Activated naive CD8-positive, alpha-beta T cell (primary cell): ENCODE results near the gene TTLL7.
"Not testable (repeated sequence)": the region's sequence is repeated elsewhere in the genome, so short reads cannot be mapped to it uniquely, and the experiment has no call there.

Experiments
- H3K27ac Mint-ChIP-seq: one replicate; pipeline ENCODE4 v1.8.0; 2021; ENCODE audit warnings: mixed read lengths
- H3K27me3 Mint-ChIP-seq: one replicate; pipeline ENCODE4 v1.8.0; 2021; ENCODE audit warnings: mixed read lengths
- H3K36me3 Mint-ChIP-seq: one replicate; pipeline ENCODE4 v1.8.0; 2021; ENCODE audit warnings: mixed read lengths
- H3K4me1 Mint-ChIP-seq: one replicate; pipeline ENCODE4 v1.8.0; 2021; ENCODE audit warnings: low read depth, mixed read lengths
- H3K4me3 Mint-ChIP-seq: one replicate; pipeline ENCODE4 v1.8.0; 2021; ENCODE audit warnings: mild to moderate bottlenecking, mixed read lengths
- H3K9me3 Mint-ChIP-seq: one replicate; pipeline ENCODE4 v1.8.0; 2021; ENCODE audit warnings: low read depth, mixed read lengths

TTLL7 gene

GRCh38 chr1:83928396-83928795 is 70.5 kb downstream of the TTLL7 start:
- no peak overlapping the region for H3K4me3 Mint-ChIP-seq
- H3K27ac Mint-ChIP-seq: no peak overlapping the region
- H3K9me3 Mint-ChIP-seq: no peaks in the 10 kb centered on the region
- peaks cover 12% of the 10 kb centered on the region for H3K27me3 Mint-ChIP-seq
- H3K4me1 Mint-ChIP-seq: no peaks in the 10 kb centered on the region
- H3K36me3 Mint-ChIP-seq: no peaks in the 10 kb centered on the region

DNA sequence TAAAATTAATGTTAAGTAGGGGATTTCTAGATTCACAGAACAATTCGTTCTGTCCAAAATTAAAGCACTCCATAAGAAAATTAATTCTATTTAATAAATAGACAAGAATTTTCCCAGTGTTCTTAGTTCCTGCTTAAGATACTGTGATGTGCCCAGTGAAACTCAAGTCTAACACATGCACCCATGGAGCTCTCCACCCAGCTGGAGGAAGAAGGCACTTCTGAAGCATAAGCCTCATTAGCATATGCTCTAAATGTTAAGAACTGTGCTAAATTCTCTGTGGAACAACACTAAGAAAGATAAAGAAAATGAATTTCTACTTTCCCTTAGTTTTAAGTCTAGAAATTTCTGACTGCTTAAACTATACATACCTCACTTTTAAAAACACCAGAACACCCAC is 71.2 kb downstream of the TTLL7 start:
- Mint-ChIP-seq H3K9me3 (no peaks in the 10 kb centered on the region), H3K4me1 (no peaks in the 10 kb centered on the region)

GRCh38 chr1:83927061-83927460 is 71.9 kb downstream of the TTLL7 start:
- Mint-ChIP-seq H3K36me3 (no peaks in the 10 kb centered on the region), H3K9me3 (no peaks in the 10 kb centered on the region), H3K4me1 (no peaks in the 10 kb centered on the region), H3K27me3 (peaks cover 12% of the 10 kb centered on the region), H3K4me3 (no peak overlapping the region), H3K27ac (no peak overlapping the region)

More for the DNA sequence above, 71.2 kb downstream of the TTLL7 start:
- Mint-ChIP-seq H3K27me3 (peaks cover 12% of the 10 kb centered on the region), H3K36me3 (no peaks in the 10 kb centered on the region), H3K27ac (no peak overlapping the region), H3K4me3 (no peak overlapping the region)

- no peaks in the 10 kb centered on the region for H3K36me3 Mint-ChIP-seq
- peaks cover 10% of the 10 kb centered on the region for H3K27me3 Mint-ChIP-seq
- no peak overlapping the region for H3K4me3 Mint-ChIP-seq
- no peaks in the 10 kb centered on the region for H3K4me1 Mint-ChIP-seq
- no peak overlapping the region for H3K27ac Mint-ChIP-seq
- H3K9me3 Mint-ChIP-seq: no peaks in the 10 kb centered on the region
Measured at GRCh38 chr1:83923553-83923952, 75.4 kb downstream of the TTLL7 start.

DNA sequence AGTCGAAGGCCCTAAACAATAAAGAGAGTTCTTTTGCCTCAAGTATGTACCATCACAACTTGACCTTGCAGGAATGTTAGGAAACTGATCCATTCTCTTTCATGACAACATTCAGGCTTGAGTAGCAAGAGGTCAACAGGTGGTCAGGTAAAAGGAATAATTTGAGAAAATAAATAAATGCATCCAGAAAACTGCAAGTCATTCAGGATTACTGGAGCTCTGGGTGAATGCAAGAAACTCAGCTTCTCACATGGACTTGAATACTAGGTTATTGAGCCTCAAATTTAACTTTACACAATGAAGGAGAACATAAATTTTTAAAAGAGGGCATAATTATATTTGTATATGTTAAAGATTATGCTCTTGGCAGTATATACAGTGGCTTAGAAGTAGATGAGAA is 76.5 kb downstream of the TTLL7 start:
- Mint-ChIP-seq H3K4me1 (no peaks in the 10 kb centered on the region), H3K9me3 (no peaks in the 10 kb centered on the region), H3K27ac (no peak overlapping the region), H3K27me3 (peaks cover 10% of the 10 kb centered on the region), H3K4me3 (no peak overlapping the region), H3K36me3 (no peaks in the 10 kb centered on the region)

- Mint-ChIP-seq H3K27ac (no peak overlapping the region), H3K4me1 (no peaks in the 10 kb centered on the region), H3K9me3 (no peaks in the 10 kb centered on the region), H3K4me3 (no peak overlapping the region), H3K36me3 (no peaks in the 10 kb centered on the region), H3K27me3 (peaks cover 8% of the 10 kb centered on the region)
Measured at GRCh38 chr1:83920320-83920719, 78.6 kb downstream of the TTLL7 start.

GRCh38 chr1:83919872-83920271 is 79.1 kb downstream of the TTLL7 start:
- Mint-ChIP-seq H3K27ac (no peak overlapping the region), H3K27me3 (peaks cover 9% of the 10 kb centered on the region)

GRCh38 chr1:83918688-83919285 is 80.1 kb downstream of the TTLL7 start:
- H3K4me1 Mint-ChIP-seq: no peaks in the 10 kb centered on the region
- H3K27me3 Mint-ChIP-seq: peaks cover 15% of the 10 kb centered on the region
- no peak overlapping the region for H3K4me3 Mint-ChIP-seq
- H3K9me3 Mint-ChIP-seq: no peaks in the 10 kb centered on the region
- H3K36me3 Mint-ChIP-seq: no peaks in the 10 kb centered on the region
- H3K27ac Mint-ChIP-seq: no peak overlapping the region

More at GRCh38 chr1:83919872-83920271, 79.1 kb downstream of the TTLL7 start:
- no peak overlapping the region for H3K4me3 Mint-ChIP-seq
- H3K4me1 Mint-ChIP-seq: no peaks in the 10 kb centered on the region
- H3K9me3 Mint-ChIP-seq: no peaks in the 10 kb centered on the region
- no peaks in the 10 kb centered on the region for H3K36me3 Mint-ChIP-seq

GRCh38 chr1:83917959-83918358 is 81.0 kb downstream of the TTLL7 start:
- no peaks in the 10 kb centered on the region for H3K36me3 Mint-ChIP-seq
- H3K27me3 Mint-ChIP-seq: peaks cover 17% of the 10 kb centered on the region
- H3K4me3 Mint-ChIP-seq: no peak overlapping the region
- no peaks in the 10 kb centered on the region for H3K4me1 Mint-ChIP-seq
- H3K27ac Mint-ChIP-seq: no peak overlapping the region
- H3K9me3 Mint-ChIP-seq: no peaks in the 10 kb centered on the region

DNA sequence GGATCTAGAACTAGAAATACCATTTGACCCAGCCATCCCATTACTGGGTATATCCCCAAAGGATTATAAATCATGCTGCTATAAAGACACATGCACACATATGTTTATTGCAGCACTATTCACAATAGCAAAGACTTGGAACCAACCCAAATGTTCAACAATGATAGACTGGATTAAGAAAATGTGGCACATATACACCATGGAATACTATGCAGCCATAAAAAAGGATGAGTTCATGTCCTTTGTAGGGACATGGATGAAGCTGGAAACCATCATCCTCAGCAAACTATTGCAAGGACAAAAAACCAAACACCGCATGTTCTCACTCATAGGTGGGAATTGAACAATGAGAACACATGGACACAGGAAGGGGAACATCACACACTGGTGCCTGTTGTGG is 82.8 kb downstream of the TTLL7 start:
- H3K36me3 Mint-ChIP-seq, H3K27ac Mint-ChIP-seq, H3K4me1 Mint-ChIP-seq, H3K4me3 Mint-ChIP-seq, H3K9me3 Mint-ChIP-seq: not testable (repeated sequence)
- peaks cover 22% of the 10 kb centered on the region for H3K27me3 Mint-ChIP-seq

DNA sequence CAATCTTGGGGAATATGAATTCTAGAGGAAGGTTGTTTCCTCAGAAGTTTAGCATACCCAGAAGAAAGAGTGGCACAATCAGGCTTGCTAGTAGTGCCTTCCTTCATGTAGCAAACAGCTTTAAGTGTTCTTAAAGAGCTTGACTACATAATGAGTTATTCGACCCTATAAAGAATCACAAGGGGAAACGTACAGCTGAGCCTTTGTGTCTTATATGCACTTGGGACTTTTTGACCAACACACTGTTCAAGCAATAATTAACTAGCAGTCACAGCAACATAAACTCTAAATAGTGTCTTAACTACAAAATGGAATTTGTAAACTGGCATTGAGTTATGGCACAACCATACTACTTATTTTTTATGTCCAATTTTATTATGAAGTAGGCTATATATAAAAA is 86.1 kb downstream of the TTLL7 start:
- Mint-ChIP-seq H3K4me1 (no peaks in the 10 kb centered on the region), H3K27ac (no peak overlapping the region), H3K9me3 (no peaks in the 10 kb centered on the region), H3K36me3 (no peaks in the 10 kb centered on the region), H3K27me3 (peaks cover 20% of the 10 kb centered on the region), H3K4me3 (no peak overlapping the region)

DNA sequence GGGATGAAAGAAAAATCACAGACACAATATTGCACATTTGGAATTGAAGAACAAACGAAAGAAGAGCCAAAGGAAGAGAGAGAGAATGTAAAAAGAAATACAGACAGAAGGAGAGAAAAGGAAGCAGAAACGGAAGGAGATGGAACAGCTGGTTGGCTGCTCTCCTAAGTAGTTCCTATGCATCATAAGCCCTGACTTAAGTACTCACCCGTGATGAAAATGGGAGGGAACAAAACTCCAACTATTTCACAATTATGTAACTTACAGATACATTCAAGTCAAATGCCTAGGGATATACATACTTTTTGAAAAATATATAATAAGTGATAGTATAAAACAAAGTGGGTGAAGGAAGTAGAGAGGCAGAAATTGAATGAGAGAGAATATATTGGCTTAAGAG is 88.5 kb downstream of the TTLL7 start:
- H3K4me1 Mint-ChIP-seq: no peaks in the 10 kb centered on the region
- H3K9me3 Mint-ChIP-seq: no peaks in the 10 kb centered on the region
- H3K27me3 Mint-ChIP-seq: peaks cover 22% of the 10 kb centered on the region
- H3K36me3 Mint-ChIP-seq: no peaks in the 10 kb centered on the region
- no peak overlapping the region for H3K4me3 Mint-ChIP-seq
- no peak overlapping the region for H3K27ac Mint-ChIP-seq

DNA sequence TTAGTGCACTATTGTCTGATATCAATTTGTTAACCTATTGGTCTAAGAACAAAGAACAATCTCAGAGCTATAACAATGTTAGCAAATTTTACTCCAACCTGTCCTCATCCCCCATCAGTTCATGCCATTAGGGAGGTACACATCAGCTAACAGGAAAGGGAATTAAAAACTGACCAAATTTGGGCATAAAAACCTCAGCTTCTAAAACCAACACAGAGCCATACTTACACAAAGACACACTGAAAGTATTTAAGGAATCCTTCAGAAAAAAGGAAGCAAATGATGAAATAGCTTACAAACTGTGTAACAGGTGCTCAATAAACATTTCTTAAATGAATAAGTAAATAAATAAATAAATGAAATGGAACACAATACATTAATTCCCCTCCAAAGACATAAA is 89.2 kb downstream of the TTLL7 start:
- no peak overlapping the region for H3K4me3 Mint-ChIP-seq
- H3K9me3 Mint-ChIP-seq: no peaks in the 10 kb centered on the region
- H3K4me1 Mint-ChIP-seq: no peaks in the 10 kb centered on the region
- peaks cover 18% of the 10 kb centered on the region for H3K27me3 Mint-ChIP-seq
- no peak overlapping the region for H3K27ac Mint-ChIP-seq
- H3K36me3 Mint-ChIP-seq: no peaks in the 10 kb centered on the region

- no peaks in the 10 kb centered on the region for H3K4me1 Mint-ChIP-seq
- H3K27ac Mint-ChIP-seq: no peak overlapping the region
- H3K27me3 Mint-ChIP-seq: peaks cover 4% of the 10 kb centered on the region
Measured at GRCh38 chr1:83905315-83905907, 93.5 kb downstream of the TTLL7 start.

GRCh38 chr1:83901547-83902155 is 97.3 kb downstream of the TTLL7 start:
- Mint-ChIP-seq H3K4me3 (no peak overlapping the region), H3K27ac (no peak overlapping the region), H3K36me3 (no peaks in the 10 kb centered on the region), H3K9me3 (no peaks in the 10 kb centered on the region), H3K27me3 (no peaks in the 10 kb centered on the region), H3K4me1 (no peaks in the 10 kb centered on the region)

More at GRCh38 chr1:83905315-83905907, 93.5 kb downstream of the TTLL7 start:
- no peaks in the 10 kb centered on the region for H3K36me3 Mint-ChIP-seq
- no peak overlapping the region for H3K4me3 Mint-ChIP-seq
- no peaks in the 10 kb centered on the region for H3K9me3 Mint-ChIP-seq

DNA sequence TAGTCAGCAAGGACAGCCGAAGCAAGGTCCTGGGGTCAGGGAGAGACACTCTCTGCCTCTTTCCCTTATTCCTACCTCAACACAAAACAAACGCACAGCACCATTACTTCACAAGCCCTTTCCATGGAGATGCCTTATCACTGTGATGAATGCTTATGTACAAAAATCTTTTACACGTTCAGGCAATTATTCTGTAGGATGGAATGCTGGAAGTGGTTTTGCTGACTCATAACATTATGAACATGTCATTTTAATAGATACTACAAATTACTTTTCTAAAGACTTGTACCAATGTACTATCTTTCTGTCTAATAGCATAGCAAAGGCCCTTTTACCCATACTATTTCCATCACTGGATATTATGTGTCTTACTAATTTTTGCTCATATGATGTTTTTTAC is 98.4 kb downstream of the TTLL7 start:
- no peaks in the 10 kb centered on the region for H3K9me3 Mint-ChIP-seq
- no peaks in the 10 kb centered on the region for H3K36me3 Mint-ChIP-seq
- H3K4me1 Mint-ChIP-seq: no peaks in the 10 kb centered on the region
- H3K27ac Mint-ChIP-seq: no peak overlapping the region
- H3K4me3 Mint-ChIP-seq: no peak overlapping the region
- H3K27me3 Mint-ChIP-seq: peaks cover 9% of the 10 kb centered on the region
